GM12865 (cell line): ENCODE measurements around the gene FOXJ3.

Source experiments
- DNase-seq: peaks from one replicate; pipeline ENCODE4 v3.0.0; 2010; ENCODE audit warnings: low read depth
- H3K4me3 ChIP-seq: 2 replicates; pipeline ENCODE4 v1.5.1; 2011; ENCODE audit warnings: mild to moderate bottlenecking, low read depth, low read length, control low read depth
- CTCF ChIP-seq: IDR thresholded peaks from 2 replicates; pipeline ENCODE4 v1.5.1; 2011; ENCODE audit warnings: low read length, control low read depth, low read depth, inconsistent platforms; ENCODE audit not compliant: insufficient read depth; ENCODE audit errors: missing control alignments

Gene FOXJ3

GRCh38 chr1:42177541-42177981 is 157.5 kb downstream of the FOXJ3 start:
- DNase-seq = no peak
- no peak overlapping the region for H3K4me3 ChIP-seq
- no peak for TF ChIP-seq CTCF

- TF ChIP-seq CTCF = peak; percentile 85
- peak; percentile 70 for DNase-seq
- H3K4me3 ChIP-seq = no peak overlapping the region
Measured at GRCh38 chr1:42176902-42177519, 158.0 kb downstream of the FOXJ3 start.

GRCh38 chr1:42175314-42176054 is 159.6 kb downstream of the FOXJ3 start:
- no peak for TF ChIP-seq CTCF

GRCh38 chr1:42173961-42174735 is 160.9 kb downstream of the FOXJ3 start:
- no peak for DNase-seq
- no peak overlapping the region for H3K4me3 ChIP-seq
- no peak for TF ChIP-seq CTCF

More at GRCh38 chr1:42175314-42176054, 159.6 kb downstream of the FOXJ3 start:
- H3K4me3 ChIP-seq = no peak overlapping the region
- DNase-seq = no peak

- peak; percentile 59 for DNase-seq
- TF ChIP-seq CTCF = peak; percentile 97
- no peak overlapping the region for H3K4me3 ChIP-seq
Measured at GRCh38 chr1:42173155-42173933, 161.7 kb downstream of the FOXJ3 start.

GRCh38 chr1:42172381-42173133 is 162.5 kb downstream of the FOXJ3 start:
- DNase-seq = no peak
- no peak overlapping the region for H3K4me3 ChIP-seq
- no peak for TF ChIP-seq CTCF
